ENCODE results near the gene KHK. TPM values are rescaled to one million over a fixed set of nuclear protein-coding genes. Genes with fewer than 3 reads are reported as not detected.

Gene KHK
- total and polyA plus RNA-seq, 3 experiments from 2014 or later = 6.5 to 17.8 (median 14.5) TPM

DNA sequence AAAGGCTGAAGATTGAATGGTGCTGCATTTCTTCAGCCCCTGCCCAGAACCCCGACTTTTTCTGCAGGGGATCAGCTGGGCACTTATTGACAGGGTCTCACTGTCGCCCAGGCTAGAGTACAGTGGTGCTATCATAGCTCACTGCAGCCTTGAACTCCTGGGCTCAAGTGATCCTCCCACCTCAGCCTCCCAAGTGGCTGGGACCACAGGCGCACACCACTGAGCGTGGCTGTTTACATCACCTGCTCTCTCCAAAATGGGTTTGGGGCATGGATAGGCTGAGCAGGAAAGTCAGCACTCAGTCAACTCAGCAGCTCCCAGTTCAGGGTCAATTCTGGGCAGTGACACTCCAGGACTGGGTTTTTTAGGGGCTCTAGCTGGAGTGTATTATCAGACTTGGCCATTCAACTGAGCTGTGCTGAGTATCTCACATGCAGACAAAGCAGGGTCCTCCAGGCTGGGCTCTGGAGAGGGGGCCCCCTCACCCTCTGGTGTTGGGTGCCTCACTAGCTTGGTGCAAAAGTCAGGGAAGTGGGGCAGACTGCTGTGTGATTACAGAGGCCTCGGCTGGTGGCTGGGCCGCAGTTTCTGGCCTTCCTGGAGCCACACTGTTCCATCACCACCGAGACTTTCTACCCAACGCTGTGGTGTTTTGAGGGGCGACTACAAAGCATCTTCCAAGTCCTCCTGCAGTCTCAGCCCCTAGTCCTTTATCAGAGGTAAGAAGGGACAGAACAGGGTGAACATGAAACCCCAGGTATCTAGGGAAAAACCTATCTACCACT lies 41.5 kb downstream of the KHK start:
- H3K27me3 ChIP-seq (ENCODE audit: insufficient read depth, low read length, poor library complexity, severe bottlenecking) = no peaks in the 10 kb centered on the region
- Mint-ChIP-seq H3K27me3 (no peaks in the 10 kb centered on the region), H3K9me3 (no peaks in the 10 kb centered on the region), H3K36me3 (peaks cover 0 to 42% (median 0%) of the 10 kb centered on the region in 3 donors), H3K4me3 (no peak overlapping the region), H3K4me1 (peaks cover 18 to 22% (median 21%) of the 10 kb centered on the region in 3 donors), H3K27ac (peak overlapping the region in 1 of 8 donors; percentile 55)
- H3K4me3 ChIP-seq (ENCODE audit: low read length) = no peak overlapping the region
- no peaks in the 10 kb centered on the region for H3K9me3 ChIP-seq (ENCODE audit: low read length)
- CTCF ChIA-PET = interaction anchor here (0.9 kb wide), 1 partner anchor 41 kb away, joined by 3 read pairs; the partner anchor contains the start of gene KHK
- peaks cover 15% of the 10 kb centered on the region for H3K36me3 ChIP-seq (ENCODE audit: insufficient read depth, low read length)
- no peak overlapping the region for H3K27ac ChIP-seq (ENCODE audit: low read depth, low read length)
- H3K4me1 ChIP-seq (ENCODE audit: insufficient read depth, low read length) = peaks cover 12% of the 10 kb centered on the region
- POLR2A ChIA-PET = no interaction called here
- no peak for DNase-seq

DNA sequence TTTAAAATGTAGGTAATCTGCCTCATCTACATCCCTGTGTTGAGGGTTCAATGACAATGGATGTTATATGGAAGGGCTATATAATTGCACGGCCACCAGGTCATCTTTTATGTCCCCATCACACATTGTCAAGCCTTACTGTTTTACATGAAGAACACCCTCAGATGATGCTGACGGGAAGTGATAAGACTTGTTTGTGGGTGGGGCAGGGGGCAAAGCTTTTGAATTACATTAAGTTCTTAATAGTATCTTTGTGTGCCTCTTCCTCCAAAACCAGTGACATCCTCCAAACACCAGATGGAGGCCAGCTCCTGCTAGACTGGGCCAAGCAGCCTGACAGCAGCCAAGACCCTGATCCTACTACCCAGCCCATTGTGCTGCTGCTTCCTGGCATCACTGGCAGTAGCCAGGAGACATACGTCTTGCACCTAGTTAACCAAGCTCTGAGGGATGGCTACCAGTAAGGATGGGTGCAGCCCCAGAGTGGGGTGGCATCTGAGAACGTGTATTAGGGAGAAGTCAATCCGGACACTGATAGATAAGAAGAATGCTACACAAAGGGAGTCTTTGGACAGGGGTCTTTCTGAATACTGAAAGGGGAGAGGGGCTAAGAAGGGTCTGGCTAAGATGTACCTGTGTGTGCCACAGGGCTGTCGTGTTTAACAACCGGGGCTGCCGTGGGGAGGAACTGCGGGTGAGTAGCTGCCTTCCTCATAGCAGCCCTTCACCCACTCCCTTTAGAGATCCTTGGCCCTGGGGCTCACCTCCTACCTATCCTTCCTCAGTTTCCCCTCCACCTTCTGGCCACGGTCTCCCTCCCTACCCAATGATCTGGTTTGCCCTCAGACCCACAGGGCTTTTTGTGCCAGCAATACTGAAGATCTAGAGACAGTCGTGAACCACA lies 42.3 kb downstream of the KHK start:
- Histone ChIP-seq H3K9me3 (ENCODE audit: low read length) (no peaks in the 10 kb centered on the region), H3K27ac (ENCODE audit: low read depth, low read length) (no peak overlapping the region), H3K27me3 (ENCODE audit: insufficient read depth, low read length, poor library complexity, severe bottlenecking) (no peaks in the 10 kb centered on the region), H3K4me1 (ENCODE audit: insufficient read depth, low read length) (peaks cover 16% of the 10 kb centered on the region), H3K36me3 (ENCODE audit: insufficient read depth, low read length) (peaks cover 15% of the 10 kb centered on the region), H3K4me3 (ENCODE audit: low read length) (no peak overlapping the region)
- ChIA-PET POLR2A (no interaction called here), CTCF (interaction anchor here (0.9 kb wide), 1 partner anchor 42 kb away, joined by 3 read pairs; the partner anchor contains the start of gene KHK)
- Mint-ChIP-seq H3K9me3 (no peaks in the 10 kb centered on the region), H3K27me3 (no peaks in the 10 kb centered on the region), H3K4me3 (peak overlapping the region in 1 of 7 donors; percentile 73), H3K4me1 (peaks cover 22 to 24% (median 23%) of the 10 kb centered on the region in 3 donors), H3K27ac (peak overlapping the region in 4 of 8 donors; percentile 9 to 71 (median 58)), H3K36me3 (peaks cover 0 to 47% (median 0%) of the 10 kb centered on the region in 3 donors)
- no peak for DNase-seq

DNA sequence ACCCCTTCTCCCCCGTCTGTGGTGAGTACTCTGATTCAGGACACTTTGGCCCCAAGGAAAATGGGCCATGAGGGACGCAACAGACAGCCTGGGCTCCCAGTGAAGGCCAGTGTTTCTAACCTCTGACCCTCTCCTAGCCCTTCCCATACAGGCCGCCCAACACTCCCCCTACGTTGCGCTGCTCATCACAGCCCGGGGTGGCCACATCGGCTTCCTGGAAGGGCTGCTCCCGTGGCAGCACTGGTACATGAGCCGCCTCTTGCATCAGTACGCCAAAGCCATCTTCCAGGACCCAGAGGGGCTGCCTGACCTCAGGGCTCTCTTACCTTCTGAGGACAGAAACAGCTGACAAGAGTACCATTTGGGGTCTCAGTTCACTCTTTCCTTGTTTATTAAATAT lies 43.8 kb downstream of the KHK start:
- Histone ChIP-seq H3K9me3 (ENCODE audit: low read length) (no peaks in the 10 kb centered on the region), H3K36me3 (ENCODE audit: insufficient read depth, low read length) (peaks cover 15% of the 10 kb centered on the region), H3K27me3 (ENCODE audit: insufficient read depth, low read length, poor library complexity, severe bottlenecking) (no peaks in the 10 kb centered on the region), H3K4me3 (ENCODE audit: low read length) (no peak overlapping the region), H3K27ac (ENCODE audit: low read depth, low read length) (no peak overlapping the region), H3K4me1 (ENCODE audit: insufficient read depth, low read length) (peaks cover 15% of the 10 kb centered on the region)
- H3K4me3 Mint-ChIP-seq = peak overlapping the region in 1 of 7 donors; percentile 29
- peaks cover 0 to 2% (median 0%) of the 10 kb centered on the region in 5 donors for H3K9me3 Mint-ChIP-seq
- H3K27ac Mint-ChIP-seq = peak overlapping the region in 2 of 8 donors; percentile 46 to 66
- H3K4me1 Mint-ChIP-seq = peaks cover 21 to 31% (median 21%) of the 10 kb centered on the region in 3 donors
- peaks cover 0 to 49% (median 0%) of the 10 kb centered on the region in 3 donors for H3K36me3 Mint-ChIP-seq
- ChIA-PET POLR2A (no interaction called here), CTCF (no interaction called here)
- no peak for DNase-seq
- peaks cover 0 to 2% of the 10 kb centered on the region in 2 donors for H3K27me3 Mint-ChIP-seq

GRCh38 chr2:27131429-27131828 lies 44.9 kb downstream of the KHK start:
- H3K9me3 Mint-ChIP-seq = peaks cover 0 to 2% (median 0%) of the 10 kb centered on the region in 5 donors

DNA sequence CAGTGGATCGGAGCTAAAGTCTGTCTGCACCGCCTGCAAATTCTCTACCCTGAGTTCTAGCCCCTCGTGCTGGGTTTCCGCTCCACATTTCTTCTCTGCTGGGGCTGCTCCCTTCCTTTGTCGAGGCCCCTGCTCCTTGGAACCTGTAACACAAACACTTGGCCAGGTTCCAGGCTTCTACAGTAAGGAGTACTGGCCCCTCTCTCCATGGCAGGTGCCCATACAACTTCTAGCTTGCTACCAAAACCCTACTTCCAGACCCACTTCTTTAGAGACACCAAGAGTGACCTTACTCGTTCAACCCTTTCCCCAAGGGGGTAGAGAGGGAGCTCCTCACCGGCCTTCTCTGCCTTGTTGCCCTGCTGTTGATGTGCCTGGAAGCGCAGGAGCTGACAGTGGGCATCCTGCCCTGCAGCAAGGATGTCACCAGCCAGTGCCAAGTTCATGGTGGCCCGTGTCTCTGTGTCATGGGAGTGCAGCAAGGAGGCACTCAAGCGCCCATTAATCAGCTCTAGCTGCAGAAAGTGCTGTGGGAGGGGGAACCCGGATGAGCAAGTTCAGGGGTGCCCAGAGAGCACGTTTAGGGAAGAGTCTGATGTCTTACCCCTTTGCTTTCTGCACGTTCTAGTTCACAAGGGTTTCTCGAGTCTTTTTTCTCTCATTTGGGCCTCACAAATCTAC lies 46.8 kb downstream of the KHK start:
- H3K27me3 ChIP-seq (ENCODE audit: insufficient read depth, low read length, poor library complexity, severe bottlenecking) = no peaks in the 10 kb centered on the region
- ChIA-PET POLR2A (interaction anchor here (1.3 to 2.6 kb wide), 3 partner anchors 10 to 79 kb away, joined by 5 to 27 read pairs (median 7); partner anchors contain the start of genes ABHD1, ATRAID, OST4 and SLC5A6), CTCF (interaction anchor here (0.9 to 3.6 kb wide), 3 partner anchors 9 to 172 kb away, joined by 3 to 24 read pairs (median 6); partner anchors contain the start of genes ABHD1 and KHK)
- Mint-ChIP-seq H3K27ac (peak overlapping the region; percentile 79 to 98 (median 90)), H3K36me3 (peaks cover 0 to 49% (median 0%) of the 10 kb centered on the region in 3 donors), H3K27me3 (peaks cover 0 to 2% of the 10 kb centered on the region in 2 donors), H3K9me3 (peaks cover 0 to 2% (median 0%) of the 10 kb centered on the region in 5 donors), H3K4me3 (peak overlapping the region; percentile 89 to 97 (median 94)), H3K4me1 (peaks cover 21 to 31% (median 21%) of the 10 kb centered on the region in 3 donors)
- H3K27ac ChIP-seq (ENCODE audit: low read depth, low read length) = peak overlapping the region; percentile 91
- peaks cover 15% of the 10 kb centered on the region for H3K36me3 ChIP-seq (ENCODE audit: insufficient read depth, low read length)
- DNase-seq = no peak
- H3K4me1 ChIP-seq (ENCODE audit: insufficient read depth, low read length) = peaks cover 15% of the 10 kb centered on the region
- H3K9me3 ChIP-seq (ENCODE audit: low read length) = no peaks in the 10 kb centered on the region
- H3K4me3 ChIP-seq (ENCODE audit: low read length) = peak overlapping the region; percentile 86

More at GRCh38 chr2:27131429-27131828, 44.9 kb downstream of the KHK start:
- H3K27me3 ChIP-seq (ENCODE audit: insufficient read depth, low read length, poor library complexity, severe bottlenecking) = no peaks in the 10 kb centered on the region
- Mint-ChIP-seq H3K36me3 (peaks cover 0 to 49% (median 0%) of the 10 kb centered on the region in 3 donors), H3K27ac (peak overlapping the region in 3 of 8 donors; percentile 12 to 45 (median 21)), H3K4me1 (peaks cover 21 to 31% (median 21%) of the 10 kb centered on the region in 3 donors), H3K27me3 (peaks cover 0 to 2% of the 10 kb centered on the region in 2 donors), H3K4me3 (peak overlapping the region in 3 of 7 donors; percentile 47 to 73 (median 65))
- ChIA-PET POLR2A (no interaction called here), CTCF (no interaction called here)
- no peak for DNase-seq
- peaks cover 15% of the 10 kb centered on the region for H3K4me1 ChIP-seq (ENCODE audit: insufficient read depth, low read length)
- H3K36me3 ChIP-seq (ENCODE audit: insufficient read depth, low read length) = peaks cover 15% of the 10 kb centered on the region
- H3K4me3 ChIP-seq (ENCODE audit: low read length) = no peak overlapping the region
- no peak overlapping the region for H3K27ac ChIP-seq (ENCODE audit: low read depth, low read length)
- no peaks in the 10 kb centered on the region for H3K9me3 ChIP-seq (ENCODE audit: low read length)

DNA sequence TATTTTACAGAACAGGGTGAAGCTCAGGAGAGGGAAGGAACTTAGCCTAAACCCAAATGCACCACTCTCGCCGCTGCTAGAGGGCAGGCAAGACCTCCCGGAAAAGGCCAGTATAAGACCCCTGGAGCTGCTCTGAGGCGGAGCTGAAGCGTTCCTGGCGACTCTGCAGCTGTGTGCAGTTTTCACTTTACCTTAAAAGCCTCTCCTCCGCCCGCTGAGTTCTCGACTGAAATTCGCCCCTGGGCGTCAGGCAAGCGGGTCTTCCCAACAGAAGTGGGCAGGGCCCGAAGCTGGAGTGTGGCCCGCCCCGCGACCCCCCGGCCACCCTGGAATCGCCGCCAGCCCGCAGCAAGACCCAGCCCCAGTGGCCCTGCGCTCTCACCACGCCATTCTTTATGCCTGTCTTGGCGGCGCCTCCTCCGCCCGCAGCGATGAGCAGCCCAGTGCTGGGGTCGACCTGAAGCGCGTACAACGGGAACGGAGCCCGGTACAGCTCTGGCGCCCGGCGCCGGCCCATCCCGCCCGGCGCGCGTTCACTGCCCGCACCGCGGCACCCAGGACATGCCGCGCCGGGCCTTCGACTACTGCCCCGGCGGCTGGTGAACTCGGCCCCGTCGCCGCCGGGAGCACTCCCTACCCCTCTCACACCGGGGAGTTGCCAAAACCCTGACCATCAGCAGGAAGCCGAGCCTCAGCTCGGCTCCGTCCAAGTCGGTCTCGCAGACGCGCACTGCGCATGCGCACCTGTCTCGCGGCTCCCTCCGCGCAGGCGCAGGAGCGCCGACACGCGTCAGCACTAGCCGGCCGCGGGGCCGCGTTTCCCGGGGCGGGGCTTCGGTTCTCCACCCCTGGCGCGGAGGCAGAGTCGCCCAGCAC lies 47.6 kb downstream of the KHK start, which contains the start of gene PREB:
Gene PREB, minus strand, starts transcription at position 732 of the 876 bp plus-strand sequence. Its CDS starts 215 bp downstream, at position 517.
- Histone ChIP-seq H3K4me3 (ENCODE audit: low read length) (peak within 1 kb of the TSS; percentile 86), H3K36me3 (ENCODE audit: insufficient read depth, low read length) (peaks cover 15% of the 10 kb centered on the region), H3K27me3 (ENCODE audit: insufficient read depth, low read length, poor library complexity, severe bottlenecking) (no peaks in the 10 kb centered on the region), H3K9me3 (ENCODE audit: low read length) (no peaks in the 10 kb centered on the region), H3K27ac (ENCODE audit: low read depth, low read length) (peak within 1 kb of the TSS; percentile 91), H3K4me1 (ENCODE audit: insufficient read depth, low read length) (peaks cover 15% of the 10 kb centered on the region)
- Mint-ChIP-seq H3K27ac (peak within 1 kb of the TSS; percentile 83 to 98 (median 97)), H3K36me3 (peaks cover 0 to 44% (median 0%) of the 10 kb centered on the region in 3 donors), H3K4me1 (peaks cover 21 to 31% (median 21%) of the 10 kb centered on the region in 3 donors), H3K4me3 (peak within 1 kb of the TSS; percentile 89 to 97 (median 94)), H3K9me3 (peaks cover 0 to 2% (median 0%) of the 10 kb centered on the region in 5 donors), H3K27me3 (peaks cover 0 to 2% of the 10 kb centered on the region in 2 donors)
- ChIA-PET CTCF (interaction anchor here (0.9 to 3.6 kb wide), 3 partner anchors 10 to 172 kb away, joined by 3 to 24 read pairs (median 6); partner anchors contain the start of genes ABHD1 and KHK), POLR2A (interaction anchor here (0.6 to 2.6 kb wide), 4 partner anchors 10 to 145 kb away, joined by 3 to 27 read pairs (median 6); partner anchors contain the start of genes ABHD1, ATRAID, OST4 and SLC5A6)
- DNase-seq = peak; percentile 97 to 99 (median 98)
